Glomerular visceral epithelial cell (primary cell): ENCODE data around the gene UCK2.
A peak's percentile ranks its signal among the peaks of the same experiment; 100 is the strongest.

Experiments
- DNase-seq: peaks from one replicate; pipeline ENCODE4 v3.0.0-alpha.2; 2016; ENCODE audit errors: extremely low spot score

The UCK2 gene

GRCh38 chr1:165937829-165938228 lies 110.4 kb downstream of the UCK2 start:
- no peak for DNase-seq

- DNase-seq = no peak
Measured at GRCh38 chr1:165938844-165939243, 111.4 kb downstream of the UCK2 start.

DNA sequence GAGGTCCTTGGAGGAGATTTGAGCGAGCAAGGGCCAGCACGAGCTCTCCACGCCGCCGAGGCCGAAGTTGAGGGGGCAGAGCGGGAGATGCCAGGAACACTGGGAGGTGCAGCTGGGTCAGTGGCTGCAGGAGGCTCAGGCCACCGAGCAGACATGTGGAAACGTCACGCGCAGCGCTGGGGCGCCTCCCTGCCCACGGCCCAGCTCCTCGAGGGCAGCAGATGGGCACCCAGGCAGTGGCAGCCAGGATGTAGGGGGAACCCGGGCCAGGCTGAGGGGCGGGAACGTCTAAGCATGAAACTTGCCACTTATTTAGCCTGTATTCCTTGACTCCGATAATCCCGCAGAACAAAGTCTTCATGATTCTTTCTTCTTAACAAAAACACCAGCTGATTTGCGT lies 114.1 kb downstream of the UCK2 start:
- no peak for DNase-seq

- no peak for DNase-seq
Measured at GRCh38 chr1:165942062-165942461, 114.6 kb downstream of the UCK2 start.

DNA sequence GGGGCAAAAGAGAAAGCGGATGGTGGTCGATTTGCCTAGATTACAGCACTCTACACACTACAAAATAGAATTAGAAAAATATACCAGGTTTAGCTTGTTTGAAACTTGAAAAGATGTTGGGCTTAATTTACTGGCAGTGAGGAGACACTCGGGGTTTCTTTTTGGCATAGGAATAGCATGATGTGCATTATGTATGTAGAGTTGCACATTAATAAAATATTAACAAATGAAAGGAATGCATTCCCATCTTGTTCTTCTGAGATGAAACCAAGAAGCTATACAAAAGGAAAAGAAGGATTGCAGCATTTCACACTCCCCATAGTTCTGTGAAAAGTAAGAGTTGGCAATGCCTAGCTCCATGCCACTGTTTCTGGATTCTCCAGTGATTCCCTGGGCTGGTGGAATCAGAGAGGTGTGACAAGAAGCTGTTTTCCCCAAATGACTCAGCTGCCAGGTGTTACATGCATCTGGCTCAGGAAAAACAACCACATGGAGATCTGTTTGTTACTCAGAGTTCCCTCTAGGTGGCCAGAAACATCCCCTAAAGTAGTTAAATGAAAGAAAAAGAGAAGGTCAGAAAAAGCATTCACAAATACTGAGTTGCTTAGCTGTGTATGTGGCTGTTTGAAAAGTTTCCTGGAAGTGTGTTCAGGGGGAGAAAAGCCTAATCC lies 115.6 kb downstream of the UCK2 start:
- no peak for DNase-seq

DNA sequence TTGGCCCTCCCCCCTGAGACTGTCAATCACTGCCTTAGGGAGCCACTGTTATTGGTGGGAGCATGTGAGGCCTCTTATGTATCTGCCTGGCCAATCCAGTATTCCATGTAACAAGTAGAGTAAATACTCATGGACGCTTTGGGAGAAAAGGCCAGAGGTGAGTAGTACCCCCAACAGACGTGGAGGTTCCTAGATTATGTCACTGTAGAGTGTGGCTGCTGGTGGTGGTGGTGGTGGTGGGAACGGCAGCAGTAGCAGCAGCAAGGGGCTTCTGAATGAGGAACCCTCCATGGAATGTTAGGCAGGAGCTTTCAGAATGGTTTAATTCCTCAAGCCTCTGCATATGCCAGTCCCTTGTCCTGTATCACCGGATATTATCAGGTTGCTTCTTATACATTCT lies 118.5 kb downstream of the UCK2 start:
- DNase-seq = no peak

GRCh38 chr1:165947797-165948455 lies 120.5 kb downstream of the UCK2 start:
- no peak for DNase-seq

- peak; percentile 20 for DNase-seq
Measured at GRCh38 chr1:165949335-165950130, 122.1 kb downstream of the UCK2 start.

GRCh38 chr1:165954940-165955339 lies 127.5 kb downstream of the UCK2 start:
- no peak for DNase-seq

DNA sequence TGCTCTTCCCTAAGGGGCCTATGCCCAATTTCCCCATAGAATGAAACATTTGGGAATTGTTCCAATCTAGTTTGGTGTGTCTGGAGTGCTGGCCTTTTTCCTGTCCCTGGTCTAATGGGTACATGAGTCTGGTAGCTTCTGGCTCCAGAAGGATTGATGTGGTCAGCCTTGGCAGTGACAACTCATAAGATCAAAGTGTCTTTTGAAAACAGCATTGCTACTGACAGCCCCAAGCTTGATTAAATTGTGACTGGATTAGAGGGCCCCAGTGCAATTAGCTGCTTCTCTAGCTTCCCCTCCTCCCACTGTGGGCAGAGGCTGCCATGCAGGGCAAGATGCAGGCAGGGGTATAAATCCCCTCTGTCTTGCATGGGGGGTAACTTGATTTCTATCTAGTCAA lies 130.9 kb downstream of the UCK2 start:
- no peak for DNase-seq

DNA sequence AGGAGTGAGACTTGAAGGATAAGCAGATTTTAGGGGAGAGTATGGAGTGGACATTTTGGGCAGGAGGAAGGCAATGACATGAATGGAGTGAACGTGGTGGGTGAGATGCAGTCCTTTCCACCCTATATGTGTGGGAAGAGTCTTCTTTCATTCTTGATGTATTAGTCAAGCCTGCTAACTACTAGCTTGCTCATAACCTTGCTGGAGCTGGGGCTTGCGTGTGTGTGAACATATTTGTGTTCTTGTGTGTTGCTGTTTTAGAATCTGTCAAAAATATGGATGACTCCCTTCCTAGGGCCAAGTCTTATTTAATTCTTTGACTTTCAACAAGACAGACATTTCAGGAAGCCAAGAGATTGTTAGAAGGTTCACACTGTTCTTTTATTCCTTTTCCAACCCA lies 132.7 kb downstream of the UCK2 start:
- DNase-seq = no peak

- DNase-seq = no peak
Measured at GRCh38 chr1:165960881-165961280, 133.5 kb downstream of the UCK2 start.
